ENCODE data around the gene CLMN. TPM values are rescaled to one million over a fixed set of nuclear protein-coding genes. Genes with fewer than 3 reads are reported as not detected.

Gene CLMN
- total RNA-seq, 1 donor from 2014 or later, result 7.7 TPM

DNA sequence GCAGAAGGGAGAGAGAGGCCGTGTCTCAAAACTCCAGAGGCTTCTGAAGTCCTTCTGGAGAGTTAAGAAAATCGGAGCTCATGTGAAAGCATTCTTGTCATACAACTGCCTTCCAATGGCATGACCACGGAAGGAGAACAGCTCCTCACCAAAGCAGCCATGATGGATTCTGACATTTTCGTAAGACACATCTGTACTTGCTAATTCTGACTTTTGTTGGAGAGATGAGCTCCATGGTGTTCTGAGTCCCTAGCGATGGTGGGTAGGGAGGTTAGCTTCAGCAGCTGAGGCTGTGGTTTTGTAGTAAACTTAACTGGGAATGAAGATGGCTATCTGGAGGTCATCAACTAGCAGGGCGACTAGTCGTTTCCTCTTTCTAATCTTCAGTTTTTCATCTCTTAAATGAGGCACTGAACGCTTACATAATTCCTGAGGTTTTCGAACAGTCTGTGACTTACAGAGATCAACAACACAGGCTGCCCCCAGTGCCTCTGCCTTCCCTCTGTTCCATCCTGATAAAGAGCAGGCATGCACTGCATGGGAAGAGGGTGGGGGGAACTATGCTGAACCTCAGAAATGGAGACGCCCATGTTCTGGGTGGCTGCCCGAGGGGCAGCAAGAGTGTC is 133.8 kb downstream of the CLMN start:
- TF ChIP-seq, protein P1, sequence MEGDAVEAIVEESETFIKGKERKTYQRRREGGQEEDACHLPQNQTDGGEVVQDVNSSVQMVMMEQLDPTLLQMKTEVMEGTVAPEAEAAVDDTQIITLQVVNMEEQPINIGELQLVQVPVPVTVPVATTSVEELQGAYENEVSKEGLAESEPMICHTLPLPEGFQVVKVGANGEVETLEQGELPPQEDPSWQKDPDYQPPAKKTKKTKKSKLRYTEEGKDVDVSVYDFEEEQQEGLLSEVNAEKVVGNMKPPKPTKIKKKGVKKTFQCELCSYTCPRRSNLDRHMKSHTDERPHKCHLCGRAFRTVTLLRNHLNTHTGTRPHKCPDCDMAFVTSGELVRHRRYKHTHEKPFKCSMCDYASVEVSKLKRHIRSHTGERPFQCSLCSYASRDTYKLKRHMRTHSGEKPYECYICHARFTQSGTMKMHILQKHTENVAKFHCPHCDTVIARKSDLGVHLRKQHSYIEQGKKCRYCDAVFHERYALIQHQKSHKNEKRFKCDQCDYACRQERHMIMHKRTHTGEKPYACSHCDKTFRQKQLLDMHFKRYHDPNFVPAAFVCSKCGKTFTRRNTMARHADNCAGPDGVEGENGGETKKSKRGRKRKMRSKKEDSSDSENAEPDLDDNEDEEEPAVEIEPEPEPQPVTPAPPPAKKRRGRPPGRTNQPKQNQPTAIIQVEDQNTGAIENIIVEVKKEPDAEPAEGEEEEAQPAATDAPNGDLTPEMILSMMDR (conservative IDR thresholded peaks at IDR 0.05), result no peak
- no peak overlapping the region for H3K4me3 Mint-ChIP-seq
- H3K4me1 Mint-ChIP-seq, result peaks cover 5% of the 10 kb centered on the region
- H3K9me3 Mint-ChIP-seq, result peaks cover 3% of the 10 kb centered on the region
- H3K36me3 Mint-ChIP-seq (ENCODE audit: low read depth), result peaks cover 5% of the 10 kb centered on the region
- no peak for DNase-seq (ENCODE audit: low read depth, low spot score)
- H3K27ac Mint-ChIP-seq (ENCODE audit: unreplicated experiment), result no peak overlapping the region
- H3K27me3 Mint-ChIP-seq (ENCODE audit: low read depth), result no peaks in the 10 kb centered on the region

DNA sequence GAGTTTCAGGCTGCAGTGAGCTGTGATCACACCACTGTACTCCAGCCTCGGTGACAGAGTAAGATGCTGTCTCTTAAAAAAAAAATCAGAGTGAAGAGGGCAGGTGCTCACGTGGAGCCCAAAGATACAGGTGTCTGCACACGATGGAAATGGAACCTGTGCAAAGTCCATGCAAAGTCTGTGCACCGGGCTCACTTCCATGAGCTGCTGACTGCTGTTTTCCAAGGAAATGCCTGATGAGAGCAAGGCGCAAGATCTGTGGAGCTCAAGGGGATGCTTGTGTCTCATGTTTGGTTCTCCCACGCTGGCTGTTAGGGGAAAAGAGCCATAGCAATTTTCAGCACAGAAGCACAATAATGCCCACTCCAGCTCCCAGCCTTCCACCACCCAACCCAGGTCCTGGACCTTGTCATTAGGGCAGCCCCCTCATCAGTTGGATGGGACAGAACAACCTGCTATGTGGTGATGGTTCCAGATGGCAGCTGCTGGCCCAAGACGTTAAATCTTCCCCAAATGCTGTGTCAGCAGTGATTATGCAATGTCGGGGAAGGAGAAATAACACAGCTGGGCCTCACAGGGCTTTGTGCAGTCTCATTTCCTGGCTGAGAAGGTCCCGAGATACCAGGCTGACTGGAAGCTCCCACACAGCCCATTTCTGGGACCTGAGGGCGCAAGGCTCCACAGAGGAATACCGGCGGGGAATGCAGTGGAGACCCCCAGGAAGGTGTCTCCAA is 134.5 kb downstream of the CLMN start:
- TF ChIP-seq, protein P1 (conservative IDR thresholded peaks at IDR 0.05), result no peak
- peaks cover 3% of the 10 kb centered on the region for H3K9me3 Mint-ChIP-seq
- peaks cover 6% of the 10 kb centered on the region for H3K4me1 Mint-ChIP-seq
- no peak overlapping the region for H3K4me3 Mint-ChIP-seq
- H3K36me3 Mint-ChIP-seq (ENCODE audit: low read depth), result peaks cover 7% of the 10 kb centered on the region
- no peak overlapping the region for H3K27ac Mint-ChIP-seq (ENCODE audit: unreplicated experiment)
- DNase-seq (ENCODE audit: low read depth, low spot score), result no peak
- H3K27me3 Mint-ChIP-seq (ENCODE audit: low read depth), result no peaks in the 10 kb centered on the region

DNA sequence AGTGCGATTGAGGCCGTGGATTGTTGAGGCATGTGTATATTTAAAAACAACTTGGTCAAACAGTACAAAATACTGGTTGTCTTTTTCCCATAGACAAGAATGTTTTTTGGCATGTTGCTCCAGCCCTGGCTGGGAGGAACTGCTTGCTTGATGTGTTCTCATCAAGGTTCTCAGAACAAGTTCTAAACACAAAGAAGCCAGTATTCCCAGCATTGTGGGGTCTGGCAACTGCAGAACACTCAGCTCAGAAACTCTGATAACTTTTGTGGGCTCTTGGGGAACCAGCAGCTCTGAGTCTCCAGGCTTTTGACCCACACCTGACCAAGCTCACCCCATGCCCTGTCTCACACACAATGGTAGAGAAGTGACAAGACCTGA is 135.3 kb downstream of the CLMN start:
- DNase-seq (ENCODE audit: low read depth, low spot score), result no peak
- Mint-ChIP-seq H3K27ac (ENCODE audit: unreplicated experiment) (no peak overlapping the region), H3K27me3 (ENCODE audit: low read depth) (no peaks in the 10 kb centered on the region), H3K4me1 (peaks cover 10% of the 10 kb centered on the region), H3K4me3 (no peak overlapping the region), H3K9me3 (peaks cover 3% of the 10 kb centered on the region), H3K36me3 (ENCODE audit: low read depth) (peaks cover 7% of the 10 kb centered on the region)
- TF ChIP-seq, protein P1 (conservative IDR thresholded peaks at IDR 0.05), result no peak

DNA sequence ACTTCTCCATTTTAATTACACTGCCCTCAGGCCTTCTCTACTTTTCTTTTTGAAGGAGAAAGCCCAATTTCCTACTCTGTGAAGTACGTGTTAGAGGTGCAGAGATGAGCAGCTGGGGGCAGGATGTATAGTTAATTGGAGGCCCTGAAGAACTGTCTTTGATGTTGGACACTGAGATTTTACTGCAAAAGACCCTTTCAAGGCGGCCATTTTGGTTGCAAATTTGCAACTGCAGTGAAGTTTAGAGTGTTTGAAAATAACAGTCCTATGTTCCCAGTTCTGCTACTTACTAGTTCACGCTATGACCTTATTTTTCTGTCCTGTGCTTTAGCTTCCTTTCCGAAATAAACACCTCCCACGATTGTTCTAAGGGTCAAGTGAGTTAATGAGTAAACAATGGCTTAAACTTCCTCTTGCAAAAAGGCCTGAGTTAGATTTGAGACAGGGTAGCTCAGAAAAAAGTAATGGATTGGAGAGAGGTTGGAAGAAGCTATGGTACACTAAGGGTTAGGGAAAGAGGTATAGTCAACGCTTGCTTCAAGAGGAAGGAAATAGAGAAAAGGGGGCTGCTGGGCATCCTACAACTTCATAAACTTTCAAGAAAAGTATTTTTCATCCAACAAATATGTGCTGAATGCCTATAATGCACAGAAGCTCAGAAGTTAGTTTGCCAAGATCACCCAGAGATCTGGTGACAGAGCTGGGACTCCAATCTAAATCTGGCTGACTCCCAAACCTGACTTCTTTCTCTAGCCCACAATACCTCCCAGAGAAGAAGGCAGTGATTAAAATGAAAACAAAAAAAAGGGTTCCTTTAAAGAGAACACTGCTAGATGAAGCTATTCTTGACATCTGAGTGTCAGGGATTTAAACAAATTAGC is 135.9 kb downstream of the CLMN start:
- Mint-ChIP-seq H3K4me1 (peaks cover 10% of the 10 kb centered on the region), H3K27me3 (ENCODE audit: low read depth) (no peaks in the 10 kb centered on the region), H3K27ac (ENCODE audit: unreplicated experiment) (peak overlapping the region; percentile 14), H3K36me3 (ENCODE audit: low read depth) (peaks cover 7% of the 10 kb centered on the region), H3K4me3 (no peak overlapping the region), H3K9me3 (peaks cover 3% of the 10 kb centered on the region)
- DNase-seq (ENCODE audit: low read depth, low spot score), result no peak
- TF ChIP-seq, protein P1 (conservative IDR thresholded peaks at IDR 0.05), result no peak

DNA sequence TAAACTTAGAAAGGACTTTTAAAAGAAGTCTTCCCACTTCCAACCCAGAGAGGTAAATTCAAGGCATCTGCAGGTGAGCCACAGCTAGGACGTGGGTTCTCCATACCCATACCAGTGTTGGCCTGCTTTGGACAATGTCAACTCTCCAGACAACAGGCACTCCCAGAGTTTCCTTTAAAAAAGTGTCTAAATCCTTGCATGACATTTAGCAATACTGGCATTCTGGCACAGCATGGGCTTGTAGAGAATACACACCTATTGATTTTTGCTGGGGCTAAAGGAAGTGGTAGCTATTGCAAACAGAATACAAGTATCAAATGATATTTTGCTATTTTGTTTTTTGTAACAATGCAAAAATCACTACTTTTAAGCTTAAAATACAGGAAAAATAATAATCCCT is 136.6 kb downstream of the CLMN start:
- TF ChIP-seq, protein P1 (conservative IDR thresholded peaks at IDR 0.05), result no peak
- H3K4me1 Mint-ChIP-seq, result peaks cover 10% of the 10 kb centered on the region
- no peaks in the 10 kb centered on the region for H3K27me3 Mint-ChIP-seq (ENCODE audit: low read depth)
- H3K36me3 Mint-ChIP-seq (ENCODE audit: low read depth), result peaks cover 6% of the 10 kb centered on the region
- DNase-seq (ENCODE audit: low read depth, low spot score), result no peak
- no peak overlapping the region for H3K4me3 Mint-ChIP-seq
- peaks cover 2% of the 10 kb centered on the region for H3K9me3 Mint-ChIP-seq
- H3K27ac Mint-ChIP-seq (ENCODE audit: unreplicated experiment), result no peak overlapping the region
